ENCODE results near the gene EMILIN3.

EMILIN3 gene, protein sequence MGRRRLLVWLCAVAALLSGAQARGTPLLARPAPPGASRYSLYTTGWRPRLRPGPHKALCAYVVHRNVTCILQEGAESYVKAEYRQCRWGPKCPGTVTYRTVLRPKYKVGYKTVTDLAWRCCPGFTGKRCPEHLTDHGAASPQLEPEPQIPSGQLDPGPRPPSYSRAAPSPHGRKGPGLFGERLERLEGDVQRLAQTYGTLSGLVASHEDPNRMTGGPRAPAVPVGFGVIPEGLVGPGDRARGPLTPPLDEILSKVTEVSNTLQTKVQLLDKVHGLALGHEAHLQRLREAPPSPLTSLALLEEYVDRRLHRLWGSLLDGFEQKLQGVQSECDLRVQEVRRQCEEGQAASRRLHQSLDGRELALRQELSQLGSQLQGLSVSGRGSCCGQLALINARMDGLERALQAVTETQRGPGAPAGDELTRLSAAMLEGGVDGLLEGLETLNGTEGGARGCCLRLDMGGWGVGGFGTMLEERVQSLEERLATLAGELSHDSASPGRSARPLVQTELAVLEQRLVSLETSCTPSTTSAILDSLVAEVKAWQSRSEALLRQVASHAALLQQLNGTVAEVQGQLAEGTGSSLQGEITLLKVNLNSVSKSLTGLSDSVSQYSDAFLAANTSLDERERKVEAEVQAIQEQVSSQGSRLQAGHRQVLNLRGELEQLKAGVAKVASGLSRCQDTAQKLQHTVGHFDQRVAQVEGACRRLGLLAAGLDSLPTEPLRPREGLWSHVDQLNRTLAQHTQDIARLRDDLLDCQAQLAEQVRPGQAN

DNA sequence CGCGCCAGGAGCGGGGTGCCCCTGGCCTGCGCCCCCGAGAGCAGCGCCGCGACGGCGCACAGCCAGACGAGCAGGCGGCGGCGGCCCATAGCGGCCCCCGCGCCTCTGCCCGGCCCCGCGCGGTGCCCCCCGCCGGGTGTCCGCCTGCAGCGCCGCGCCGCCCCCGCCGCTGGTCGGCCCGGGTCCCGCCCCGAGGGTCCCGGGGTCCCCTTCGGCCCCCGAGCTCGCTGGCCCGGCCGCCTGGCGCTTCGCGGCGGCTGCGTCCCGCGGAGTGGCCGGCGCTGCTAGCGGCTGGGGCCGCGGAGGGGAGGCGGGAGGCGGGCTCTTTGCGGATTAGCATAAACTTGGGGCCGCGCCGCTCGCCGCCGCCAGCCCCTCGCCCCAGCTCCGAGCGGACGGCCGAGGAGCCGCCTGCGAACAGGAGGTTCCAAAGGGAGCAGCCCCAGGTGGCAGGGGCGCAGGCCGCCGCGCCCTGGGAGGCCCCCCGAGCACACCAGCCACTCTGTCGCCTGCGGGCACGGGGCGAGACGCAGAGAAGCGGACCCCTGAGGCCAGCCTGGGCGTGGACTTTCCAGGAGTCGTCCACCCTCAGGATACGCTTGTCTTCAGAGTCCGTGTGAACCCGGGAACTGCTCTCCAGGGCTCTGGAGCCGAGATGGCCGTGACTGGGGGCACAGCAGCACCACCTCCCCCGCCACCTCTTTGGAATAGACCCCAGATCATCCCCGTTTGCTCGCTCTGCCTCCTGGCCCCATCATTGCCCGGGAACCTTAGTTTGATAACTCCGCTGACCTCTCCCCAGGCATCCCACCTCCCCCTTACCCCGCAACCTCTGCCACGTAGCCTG is at the start of gene EMILIN3:
EMILIN3 (minus strand) TSS at position 273 of the 847 bp plus-strand sequence; CDS start at position 89, 184 bp downstream.
- DNase-seq (ENCODE audit: low read depth in 2 of 2), result no peak

DNA sequence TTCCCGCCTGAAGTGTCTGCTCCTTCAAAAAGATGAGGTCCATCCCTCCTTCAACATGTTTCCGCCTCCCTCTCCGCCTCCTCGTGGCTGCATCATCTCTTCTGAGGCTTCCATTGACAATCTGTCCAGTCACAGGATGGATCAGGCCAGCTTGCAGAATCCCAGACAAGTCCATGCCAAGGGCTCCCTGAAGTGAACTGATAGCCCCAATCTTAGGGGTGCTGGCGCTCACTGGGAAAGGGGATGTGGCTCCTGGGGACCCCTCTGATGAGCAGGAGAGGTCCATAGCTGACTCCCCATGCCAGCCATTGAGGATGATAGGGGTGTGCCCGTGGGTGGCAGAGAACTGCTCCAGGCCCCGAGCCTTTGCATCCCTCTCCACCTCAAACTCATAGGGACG is 48.6 kb upstream of the EMILIN3 start:
- DNase-seq (ENCODE audit: low read depth in 2 of 2), result no peak

DNA sequence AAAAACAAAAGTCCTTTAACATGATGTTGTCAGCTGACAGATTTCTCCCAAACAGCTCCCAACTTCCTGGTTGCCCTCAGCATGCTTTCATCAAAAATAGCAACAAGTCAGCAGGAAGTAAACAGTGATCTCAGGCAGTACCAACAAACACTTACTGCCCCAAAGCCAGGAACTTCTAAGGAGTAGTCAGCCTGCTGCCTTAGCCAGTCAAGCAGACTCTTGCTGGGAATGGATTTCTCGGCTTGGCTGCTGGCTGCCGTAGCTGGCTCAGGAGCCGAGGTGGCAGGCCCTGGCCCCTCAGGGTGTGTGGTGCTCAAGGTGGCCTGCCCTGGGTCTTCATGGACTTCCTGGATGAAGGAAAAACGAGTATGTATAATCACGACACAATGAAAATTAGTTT is 46.6 kb upstream of the EMILIN3 start:
- DNase-seq (ENCODE audit: low read depth in 2 of 2), result no peak

DNA sequence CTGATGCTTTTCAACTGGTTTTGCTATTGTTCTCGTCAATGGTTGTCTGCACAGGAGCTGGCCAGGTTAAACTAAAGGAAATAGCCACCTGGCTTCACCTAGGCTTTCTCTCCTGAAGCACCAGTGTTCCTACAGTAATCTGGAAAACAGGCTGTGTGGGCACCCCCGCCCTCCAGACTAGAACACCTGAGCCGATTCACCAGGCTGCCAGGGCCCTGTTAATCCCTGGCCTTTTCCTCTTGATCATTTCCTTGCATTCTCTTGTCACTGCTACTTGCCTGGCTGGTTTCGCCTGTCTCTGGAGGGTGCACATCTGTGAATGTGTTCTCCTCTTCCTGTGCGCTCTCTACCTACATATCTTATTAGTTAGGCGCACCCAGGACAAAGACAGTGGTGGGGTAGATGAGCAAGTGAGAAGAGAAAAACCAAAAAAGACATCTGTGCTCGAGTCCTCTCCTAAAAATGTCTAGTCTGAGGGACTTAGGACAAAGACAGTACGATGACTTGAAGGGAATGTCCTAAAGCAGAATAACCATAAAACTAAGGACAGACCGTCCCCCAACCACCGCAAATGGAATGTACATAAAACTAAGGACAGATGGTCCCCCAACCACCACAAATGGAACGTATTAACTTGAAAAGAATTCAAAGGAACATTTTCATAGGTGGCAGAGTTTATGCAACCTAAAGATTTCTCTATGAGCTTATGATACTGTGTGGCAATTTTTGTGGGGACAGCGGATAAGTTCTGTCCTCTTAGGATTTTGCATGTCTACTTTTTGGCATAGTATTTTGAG is 45.9 kb upstream of the EMILIN3 start:
- no peak for DNase-seq (ENCODE audit: low read depth in 2 of 2)

DNA sequence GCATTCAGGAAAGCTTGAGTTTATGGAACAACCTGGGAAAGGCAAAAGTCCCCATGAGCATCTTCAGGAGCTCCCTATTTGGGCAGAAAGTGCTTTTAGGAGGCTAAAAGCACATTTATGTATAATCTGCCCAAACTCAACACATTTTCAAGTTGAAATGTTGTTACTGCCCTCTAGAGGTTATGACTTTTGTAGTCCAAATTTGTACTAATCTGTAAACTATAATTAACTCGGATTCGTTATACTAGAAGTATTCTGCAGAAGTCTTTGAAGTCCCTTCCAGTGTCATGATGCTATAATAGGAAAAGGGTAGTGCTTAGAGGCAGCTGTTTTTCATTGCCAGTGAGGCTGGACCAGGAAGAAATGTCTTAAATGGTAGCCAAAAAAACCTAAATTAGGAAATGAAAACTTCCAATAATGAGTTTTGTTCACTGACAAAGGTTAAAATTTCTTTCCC is 44.8 kb upstream of the EMILIN3 start:
- no peak for DNase-seq (ENCODE audit: low read depth in 2 of 2)

DNA sequence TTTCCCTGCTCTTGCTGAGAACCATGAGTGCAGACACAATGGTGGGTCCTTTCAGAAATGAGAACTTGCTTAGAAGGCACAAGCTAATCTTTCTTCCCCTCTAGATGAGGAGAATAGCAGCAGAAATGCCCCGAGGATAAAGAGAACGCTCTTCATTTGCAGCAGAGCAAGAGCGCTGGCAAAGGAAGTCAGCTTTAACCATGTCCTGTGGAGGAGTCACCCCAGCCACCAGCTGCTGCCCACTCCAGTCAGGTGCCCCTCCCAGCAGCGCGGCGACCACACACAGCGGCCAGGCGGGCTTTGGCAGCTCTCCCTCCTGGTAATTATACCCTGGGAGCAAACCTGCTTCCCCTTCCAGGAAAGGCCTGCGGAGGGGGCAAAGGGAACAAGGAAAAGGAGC is 42.4 kb upstream of the EMILIN3 start:
- no peak for DNase-seq (ENCODE audit: low read depth in 2 of 2)

DNA sequence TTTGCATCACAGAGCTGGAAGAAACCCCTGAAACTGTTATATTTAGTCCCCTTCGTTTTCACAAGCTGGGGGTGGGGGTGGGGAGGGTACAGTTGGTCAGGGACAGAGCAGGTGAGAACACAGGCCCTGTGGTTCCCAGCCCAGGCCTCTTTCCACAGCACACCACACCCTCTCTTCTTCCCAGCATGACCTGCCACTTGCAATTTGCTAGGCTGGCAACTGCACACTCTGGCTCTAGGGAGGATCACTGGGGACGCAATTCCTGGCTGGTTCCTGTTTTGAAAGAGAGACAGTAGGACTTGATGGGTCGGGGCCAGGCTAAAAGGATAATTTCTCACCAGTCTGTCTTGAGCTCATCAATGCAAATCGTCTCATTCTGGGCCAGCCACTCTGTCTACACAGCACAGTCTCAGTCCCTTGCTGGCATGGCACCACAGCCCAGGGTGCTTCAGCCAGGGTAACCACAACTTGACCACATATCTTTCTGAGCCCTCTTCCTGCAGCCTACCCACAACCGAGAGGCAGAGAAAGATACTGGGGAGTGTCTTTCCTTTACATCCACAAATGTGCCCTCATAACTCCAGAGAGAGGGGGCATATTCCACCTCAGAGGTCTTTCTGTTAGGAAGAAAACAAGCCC is 41.7 kb upstream of the EMILIN3 start:
- DNase-seq (ENCODE audit: low read depth in 2 of 2), result no peak

DNA sequence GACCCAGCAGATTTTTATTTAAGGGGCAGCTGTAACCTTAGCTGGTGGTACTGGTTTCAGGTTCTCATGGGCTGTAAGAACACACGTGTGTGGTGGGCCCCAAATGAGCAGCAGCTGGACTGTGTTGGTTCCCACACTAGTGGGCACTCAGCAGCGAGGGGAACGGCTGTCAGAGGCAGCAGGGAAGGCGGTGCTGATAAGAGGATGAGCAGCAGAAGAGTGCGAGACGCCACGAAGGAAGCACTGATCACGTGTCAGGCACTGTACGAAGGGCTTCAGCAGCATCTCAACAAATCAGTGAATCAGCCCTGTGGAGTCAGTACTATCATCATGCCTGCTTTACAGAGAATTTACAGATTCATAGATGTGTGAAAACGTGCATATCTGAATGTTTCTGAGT is 41.0 kb upstream of the EMILIN3 start:
- DNase-seq (ENCODE audit: low read depth in 2 of 2), result no peak

DNA sequence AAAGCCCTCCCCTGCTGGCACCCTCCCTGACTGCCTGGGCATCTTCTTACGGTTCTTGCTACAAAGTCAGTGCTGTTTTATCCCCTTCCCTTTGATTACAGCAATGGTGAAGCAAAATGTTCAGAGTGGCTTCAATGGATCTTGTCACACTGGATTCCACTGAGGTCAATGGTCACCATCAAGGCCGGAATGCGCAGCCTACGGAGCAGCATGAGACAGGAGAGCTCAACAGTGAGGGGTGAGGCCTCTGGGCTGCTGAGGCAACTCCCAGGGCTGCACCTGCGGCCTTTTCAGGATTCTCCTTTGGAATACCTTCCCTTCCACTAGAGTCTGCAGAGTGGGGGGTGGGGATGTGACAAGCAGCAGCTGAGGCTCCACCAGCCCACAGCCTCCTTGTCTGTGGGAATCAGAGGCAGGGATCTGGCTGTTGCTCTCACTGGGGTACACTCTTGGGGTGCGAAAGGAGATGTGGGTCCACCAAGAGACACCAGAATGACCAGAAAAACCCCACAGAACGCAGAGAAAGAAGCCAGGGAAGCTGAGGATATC is 40.4 kb upstream of the EMILIN3 start:
- no peak for DNase-seq (ENCODE audit: low read depth in 2 of 2)

DNA sequence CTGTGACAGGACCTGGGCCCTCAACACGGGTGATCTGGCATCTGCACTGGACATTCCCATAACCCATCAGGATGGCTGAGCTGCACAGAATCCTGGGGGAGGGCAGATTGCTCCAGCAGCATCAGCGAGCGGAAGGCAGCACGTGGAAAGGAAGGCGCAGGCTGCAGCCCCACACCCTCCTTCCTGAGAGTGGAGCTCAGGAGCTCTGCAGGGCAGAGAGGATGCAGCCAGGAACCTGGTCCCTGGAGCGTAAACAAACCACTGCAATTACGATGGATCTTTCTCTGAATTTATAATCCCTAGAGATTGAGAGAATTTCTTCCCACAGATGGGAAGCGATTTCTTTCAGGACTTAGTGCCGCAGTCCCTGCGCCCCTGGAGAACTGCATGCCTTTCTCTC is 39.7 kb upstream of the EMILIN3 start:
- no peak for DNase-seq (ENCODE audit: low read depth in 2 of 2)

DNA sequence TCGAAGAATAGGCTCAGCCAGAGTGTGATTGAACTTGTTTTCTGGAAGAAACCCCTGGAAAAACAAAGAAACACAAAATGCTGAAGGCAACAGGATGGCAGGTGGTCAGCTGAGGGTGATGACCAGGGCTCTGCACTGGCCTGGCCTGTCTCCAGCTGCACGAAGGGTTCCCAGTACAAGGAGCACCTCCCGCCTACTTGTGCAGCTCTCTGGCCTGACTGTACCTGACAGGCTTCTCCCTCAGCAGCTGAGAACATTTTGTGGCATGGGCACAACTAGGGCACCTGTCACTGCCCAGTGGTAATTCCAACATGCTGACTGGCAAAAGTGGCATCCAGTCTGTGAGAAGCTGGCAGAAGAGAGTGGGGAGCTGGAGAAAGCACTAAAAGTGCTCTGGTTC is 38.8 kb upstream of the EMILIN3 start:
- DNase-seq (ENCODE audit: low read depth in 2 of 2), result no peak

DNA sequence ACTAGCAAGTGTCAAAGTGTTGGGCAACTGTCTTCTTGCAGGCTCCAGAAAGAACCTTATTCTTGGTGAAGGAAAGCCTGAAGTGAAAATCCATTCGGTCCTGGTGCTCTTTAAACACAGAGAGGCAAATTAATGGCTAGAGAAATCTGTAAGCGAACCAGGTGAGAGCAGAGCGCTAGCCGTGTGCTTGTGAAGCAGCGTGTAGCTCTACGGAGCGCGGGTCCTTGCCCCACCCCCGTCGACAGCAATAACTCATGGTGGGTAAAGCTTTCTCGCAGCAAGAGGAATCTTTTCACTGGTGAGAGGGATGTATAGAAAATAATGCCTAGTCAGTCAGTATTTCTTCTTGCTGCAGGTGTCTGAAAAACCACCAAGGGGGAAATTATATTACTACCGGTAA is 37.0 kb upstream of the EMILIN3 start:
- DNase-seq (ENCODE audit: low read depth in 2 of 2), result no peak

DNA sequence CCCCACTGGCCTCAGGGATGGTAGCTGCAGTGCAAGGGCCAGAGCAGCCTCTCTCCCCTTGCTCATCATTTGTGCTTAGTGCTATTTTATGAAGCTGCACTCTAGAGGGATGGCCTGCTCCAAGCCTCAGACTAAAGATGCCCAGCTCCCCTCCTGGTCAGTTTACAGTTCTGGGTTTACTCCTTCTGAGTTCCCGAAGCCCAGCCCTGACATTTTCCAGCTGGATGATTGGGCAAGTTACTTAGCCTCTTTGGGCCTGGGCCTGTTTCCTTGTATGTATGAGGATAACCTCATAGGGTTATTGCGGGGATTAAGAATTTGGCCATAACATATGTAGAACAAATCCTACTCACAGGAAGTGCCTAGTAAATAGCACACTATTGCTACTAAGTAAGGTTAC is 31.8 kb upstream of the EMILIN3 start:
- no peak for DNase-seq (ENCODE audit: low read depth in 2 of 2)

DNA sequence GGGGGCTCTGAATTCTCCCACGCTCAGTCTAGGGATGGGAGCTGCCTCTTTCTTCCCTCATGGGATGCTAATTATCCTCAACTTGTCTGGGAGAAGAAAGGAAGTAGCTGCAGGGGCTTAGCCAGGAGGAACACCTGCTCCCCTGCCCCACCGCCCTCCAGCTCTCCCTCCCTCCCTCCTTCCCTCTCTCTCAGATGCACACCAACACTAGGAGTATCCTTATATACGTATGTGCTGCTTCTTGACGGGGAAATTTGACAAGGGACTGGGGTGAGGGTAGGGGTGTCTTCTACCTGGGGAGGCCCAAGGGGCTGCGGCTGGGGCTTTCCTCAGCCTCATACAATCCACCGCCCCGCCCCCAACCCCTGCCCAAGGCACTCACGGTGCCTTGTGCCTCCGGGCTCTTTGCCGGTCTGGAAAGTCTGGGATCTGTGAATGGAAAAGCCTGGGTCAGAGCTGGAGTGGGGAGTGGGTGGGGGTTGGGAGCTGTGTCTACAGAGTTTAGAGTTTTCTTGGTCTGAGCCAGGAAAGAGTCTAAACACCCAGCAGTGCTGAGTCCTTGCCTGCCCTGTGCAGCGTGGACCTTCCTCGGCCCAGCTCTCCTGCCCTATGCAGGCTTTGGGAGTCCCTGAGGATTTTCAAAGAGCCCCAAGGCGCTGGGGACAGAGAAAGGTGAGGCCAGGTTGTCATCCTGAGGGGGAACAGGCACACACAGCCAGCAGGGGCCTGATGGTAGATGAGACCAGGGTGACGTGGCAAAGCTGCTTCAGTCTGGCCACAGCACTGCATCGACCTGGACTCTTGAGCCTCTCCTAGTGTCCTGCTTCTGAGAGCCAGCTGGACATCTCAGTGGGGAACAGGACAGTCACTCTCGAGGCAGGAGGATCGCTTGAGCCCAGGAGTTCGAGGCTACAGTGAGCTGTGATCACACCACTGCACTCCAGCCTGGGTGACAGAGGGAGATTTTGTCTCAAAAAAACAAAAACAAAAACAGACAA is 29.3 kb upstream of the EMILIN3 start:
- no peak for DNase-seq (ENCODE audit: low read depth in 2 of 2)

DNA sequence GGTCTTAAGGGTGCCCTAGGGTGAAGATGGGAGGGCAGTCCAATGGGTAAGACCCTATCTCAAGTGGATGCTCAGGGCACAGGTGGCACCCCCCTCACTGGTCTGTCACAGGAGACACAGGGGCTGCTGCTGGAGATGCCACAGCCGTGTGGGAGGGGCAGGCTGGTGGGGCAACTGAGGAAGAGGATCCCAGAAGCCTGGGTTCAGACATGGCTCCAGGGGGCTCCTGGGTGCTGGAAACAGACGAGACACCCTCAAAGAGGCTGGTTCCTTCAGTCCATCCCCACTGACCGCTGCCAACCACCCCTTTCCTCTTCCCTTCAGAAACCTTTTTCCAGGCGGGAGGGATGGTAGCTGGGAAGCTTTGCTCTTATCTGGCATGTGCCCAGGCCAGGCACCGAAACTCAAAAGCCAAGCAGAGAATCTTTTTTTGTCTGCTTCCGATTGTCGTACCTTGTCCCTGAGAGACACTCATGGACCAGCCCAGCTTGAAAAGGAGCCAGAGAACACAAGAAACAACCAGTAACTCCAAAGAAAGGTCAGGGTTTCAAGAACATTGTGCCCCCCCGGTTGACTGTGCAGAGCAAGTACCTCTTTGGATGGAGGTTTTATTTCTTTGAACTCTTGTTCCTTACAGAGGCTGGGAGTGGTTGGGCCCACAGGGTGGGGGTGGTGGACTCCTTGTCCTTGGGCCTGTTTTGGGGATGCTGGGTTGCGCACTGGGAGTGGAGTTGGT is 28.5 kb upstream of the EMILIN3 start:
- no peak for DNase-seq (ENCODE audit: low read depth in 2 of 2)

DNA sequence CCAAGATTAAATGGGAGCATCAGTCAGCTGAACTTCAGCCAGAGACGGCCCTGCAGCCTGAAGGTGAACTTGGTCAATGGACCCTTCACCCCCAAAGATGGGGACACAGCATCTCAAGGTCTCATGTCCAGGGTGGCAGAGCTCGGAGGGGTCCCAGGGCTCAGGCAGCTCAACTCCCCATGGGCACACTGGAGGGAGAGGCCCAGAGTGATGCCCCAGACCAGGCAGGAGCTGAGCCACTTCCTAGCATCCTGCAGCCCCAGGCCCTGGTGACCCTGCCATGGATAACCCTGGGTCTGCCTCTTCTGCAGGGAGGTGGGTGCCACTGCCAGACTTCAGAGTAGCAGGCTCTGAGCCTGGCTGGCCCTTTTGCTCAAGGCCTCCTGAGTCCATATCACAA is 27.5 kb upstream of the EMILIN3 start:
- DNase-seq (ENCODE audit: low read depth in 2 of 2), result no peak

DNA sequence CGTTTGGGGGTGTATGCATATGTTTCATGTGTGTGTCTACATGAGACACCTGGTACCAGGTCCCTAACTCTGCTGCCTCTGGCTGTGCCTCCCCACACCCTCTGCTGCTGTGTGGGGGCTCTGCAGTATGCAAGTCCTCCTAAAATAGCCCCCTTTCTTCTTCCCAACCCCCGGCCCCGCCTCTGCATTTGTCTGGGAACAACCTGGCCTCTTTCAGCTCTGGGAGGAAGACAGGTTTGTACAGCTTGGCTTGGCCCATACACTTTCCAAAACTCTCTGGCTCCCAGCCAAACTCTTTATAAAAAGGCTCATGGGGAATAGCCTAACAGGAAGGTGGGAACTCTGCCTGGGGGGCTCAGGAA is 27.1 kb upstream of the EMILIN3 start:
- no peak for DNase-seq (ENCODE audit: low read depth in 2 of 2)

DNA sequence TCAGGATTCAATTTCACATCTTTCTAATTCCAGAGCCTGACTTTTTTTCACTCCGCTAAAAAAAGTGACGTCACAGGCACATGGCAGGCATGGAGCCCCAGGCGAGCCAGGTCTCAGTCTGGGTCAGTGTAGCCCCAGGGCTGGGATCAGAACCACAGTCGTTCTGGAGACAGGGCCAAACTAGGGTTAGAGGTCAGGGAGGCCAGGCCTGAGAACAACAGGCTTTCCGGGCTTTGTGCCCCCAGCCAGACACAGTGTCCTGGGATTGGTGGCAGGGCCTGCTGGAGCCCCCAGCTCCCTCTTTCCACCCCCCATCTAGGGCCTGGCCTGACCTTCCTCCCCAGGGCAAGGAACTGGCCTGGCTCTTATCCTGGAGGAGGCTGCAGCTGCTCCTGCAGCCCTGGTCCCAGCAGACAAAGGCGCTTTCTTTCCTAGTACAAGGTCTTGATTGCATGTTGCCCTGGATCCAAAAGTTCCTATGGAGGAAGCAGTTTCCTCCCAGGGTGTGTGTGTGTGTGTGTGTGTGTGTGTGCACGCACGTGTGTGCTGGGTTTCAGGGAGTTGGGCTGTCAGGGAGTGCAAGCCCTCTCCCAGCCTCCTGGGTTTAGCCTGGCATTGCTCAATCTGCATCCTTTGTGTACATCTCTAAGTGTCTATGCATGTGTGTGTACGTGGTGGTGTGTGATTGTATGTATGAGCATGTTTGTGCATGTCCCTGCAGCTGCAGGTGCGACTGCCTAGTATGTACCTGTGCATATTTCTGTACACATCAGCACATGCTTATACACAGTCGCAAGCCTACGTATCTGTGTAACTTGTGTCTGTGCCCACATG is 26.5 kb upstream of the EMILIN3 start:
- no peak for DNase-seq (ENCODE audit: low read depth in 2 of 2)
